Measurements from ENCODE around the gene MALAT1.
"Not testable (repeated sequence)": the region's sequence is repeated elsewhere in the genome, so short reads cannot be mapped to it uniquely, and the experiment has no call there.

Gene MALAT1

DNA sequence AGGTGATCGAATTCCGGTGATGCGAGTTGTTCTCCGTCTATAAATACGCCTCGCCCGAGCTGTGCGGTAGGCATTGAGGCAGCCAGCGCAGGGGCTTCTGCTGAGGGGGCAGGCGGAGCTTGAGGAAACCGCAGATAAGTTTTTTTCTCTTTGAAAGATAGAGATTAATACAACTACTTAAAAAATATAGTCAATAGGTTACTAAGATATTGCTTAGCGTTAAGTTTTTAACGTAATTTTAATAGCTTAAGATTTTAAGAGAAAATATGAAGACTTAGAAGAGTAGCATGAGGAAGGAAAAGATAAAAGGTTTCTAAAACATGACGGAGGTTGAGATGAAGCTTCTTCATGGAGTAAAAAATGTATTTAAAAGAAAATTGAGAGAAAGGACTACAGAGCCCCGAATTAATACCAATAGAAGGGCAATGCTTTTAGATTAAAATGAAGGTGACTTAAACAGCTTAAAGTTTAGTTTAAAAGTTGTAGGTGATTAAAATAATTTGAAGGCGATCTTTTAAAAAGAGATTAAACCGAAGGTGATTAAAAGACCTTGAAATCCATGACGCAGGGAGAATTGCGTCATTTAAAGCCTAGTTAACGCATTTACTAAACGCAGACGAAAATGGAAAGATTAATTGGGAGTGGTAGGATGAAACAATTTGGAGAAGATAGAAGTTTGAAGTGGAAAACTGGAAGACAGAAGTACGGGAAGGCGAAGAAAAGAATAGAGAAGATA is at the start of gene MALAT1:
Gene MALAT1 (plus strand): TSS at position 69 of the 736 bp plus-strand sequence.
- no peak for DNase-seq (ENCODE audit: low spot score)

DNA sequence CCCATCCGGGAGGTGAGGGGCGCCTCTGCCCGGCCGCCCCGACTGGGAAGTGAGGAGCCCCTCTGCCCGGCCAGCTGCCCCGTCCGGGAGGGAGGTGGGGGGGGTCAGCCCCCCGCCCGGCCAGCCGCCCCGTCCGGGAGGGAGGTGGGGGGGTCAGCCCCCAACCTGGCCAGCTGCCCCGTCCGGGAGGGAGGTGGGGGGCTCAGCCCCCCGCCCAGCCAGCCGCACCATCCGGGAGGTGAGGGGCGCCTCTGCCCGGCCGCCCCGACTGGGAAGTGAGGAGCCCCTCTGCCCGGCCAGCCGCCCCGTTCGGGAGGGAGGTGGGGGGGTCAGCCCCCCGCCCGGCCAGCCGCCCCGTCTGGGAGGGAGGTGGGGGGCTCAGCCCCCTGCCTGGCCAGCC is 47.5 kb upstream of the MALAT1 start:
- not testable (repeated sequence) for DNase-seq (ENCODE audit: low spot score)

DNA sequence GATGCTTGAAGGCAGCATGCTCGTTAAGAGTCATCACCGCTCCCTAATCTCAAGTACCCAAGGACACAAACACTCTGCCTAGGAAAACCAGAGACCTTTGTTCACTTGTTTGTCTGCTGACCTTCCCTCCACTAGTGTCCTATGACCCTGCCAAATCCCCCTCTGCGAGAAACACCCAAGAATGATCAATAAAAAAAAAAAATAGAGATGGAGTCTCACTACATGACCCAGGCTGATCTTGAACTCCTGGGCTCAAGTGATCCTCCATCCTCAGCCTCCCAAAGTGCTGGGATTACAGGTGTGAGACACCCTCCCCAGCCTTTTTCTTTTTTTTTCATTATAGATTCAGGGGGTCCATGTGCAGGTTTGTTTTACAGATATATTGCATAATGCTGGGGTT is 46.6 kb upstream of the MALAT1 start:
- DNase-seq (ENCODE audit: low spot score): not testable (repeated sequence)

DNA sequence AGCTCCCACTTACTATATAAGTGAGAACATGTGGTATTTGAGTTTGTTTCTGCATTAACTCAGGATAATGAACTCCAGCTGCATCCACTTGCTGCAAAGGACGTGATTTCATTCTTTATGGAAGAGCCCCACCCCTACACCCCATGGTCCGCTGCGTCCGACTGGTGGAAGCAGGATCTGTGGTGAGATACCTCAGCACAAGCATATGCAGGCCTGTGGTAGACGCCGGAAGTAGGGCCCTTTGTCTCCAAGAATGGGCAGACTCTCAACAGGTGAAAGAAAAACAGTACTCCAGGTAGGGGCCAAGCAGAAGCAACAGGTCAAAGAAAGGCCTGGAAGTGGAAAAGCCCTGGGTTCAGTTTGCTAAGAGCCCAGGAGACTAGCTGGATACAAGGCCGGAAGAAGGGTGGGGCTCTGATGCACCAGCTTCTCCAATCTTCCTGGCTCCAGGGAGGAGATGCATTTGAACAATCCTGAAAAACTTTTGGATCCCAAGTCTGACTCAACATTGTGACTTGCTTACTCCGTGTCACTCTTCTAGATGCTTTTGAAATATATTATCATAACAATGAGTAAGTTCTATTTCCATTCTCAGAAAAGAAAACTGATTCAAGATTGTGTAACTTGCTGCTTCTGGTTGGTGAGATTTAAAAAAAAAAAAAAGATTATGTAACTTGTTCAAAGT is 45.9 kb upstream of the MALAT1 start:
- DNase-seq (ENCODE audit: low spot score): no peak

DNA sequence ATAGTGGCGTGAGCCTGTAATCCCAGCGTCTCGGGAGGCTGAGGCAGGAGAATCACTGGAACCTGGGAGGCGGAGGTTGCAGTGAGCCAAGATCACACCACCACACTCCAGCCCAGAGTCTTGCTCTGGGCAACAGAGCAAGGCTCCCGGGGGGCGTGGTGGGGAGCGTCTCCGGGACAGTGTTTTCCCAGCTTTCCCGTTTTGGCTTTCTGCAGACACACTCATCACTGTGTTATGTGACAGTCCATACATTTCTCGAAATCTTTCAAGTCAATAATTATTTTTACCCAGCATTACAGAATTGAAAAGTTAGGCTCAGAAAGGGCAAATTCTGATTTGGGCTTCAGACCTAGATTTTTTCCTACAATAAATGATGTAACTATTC is 44.5 kb upstream of the MALAT1 start:
- no peak for DNase-seq (ENCODE audit: low spot score)

DNA sequence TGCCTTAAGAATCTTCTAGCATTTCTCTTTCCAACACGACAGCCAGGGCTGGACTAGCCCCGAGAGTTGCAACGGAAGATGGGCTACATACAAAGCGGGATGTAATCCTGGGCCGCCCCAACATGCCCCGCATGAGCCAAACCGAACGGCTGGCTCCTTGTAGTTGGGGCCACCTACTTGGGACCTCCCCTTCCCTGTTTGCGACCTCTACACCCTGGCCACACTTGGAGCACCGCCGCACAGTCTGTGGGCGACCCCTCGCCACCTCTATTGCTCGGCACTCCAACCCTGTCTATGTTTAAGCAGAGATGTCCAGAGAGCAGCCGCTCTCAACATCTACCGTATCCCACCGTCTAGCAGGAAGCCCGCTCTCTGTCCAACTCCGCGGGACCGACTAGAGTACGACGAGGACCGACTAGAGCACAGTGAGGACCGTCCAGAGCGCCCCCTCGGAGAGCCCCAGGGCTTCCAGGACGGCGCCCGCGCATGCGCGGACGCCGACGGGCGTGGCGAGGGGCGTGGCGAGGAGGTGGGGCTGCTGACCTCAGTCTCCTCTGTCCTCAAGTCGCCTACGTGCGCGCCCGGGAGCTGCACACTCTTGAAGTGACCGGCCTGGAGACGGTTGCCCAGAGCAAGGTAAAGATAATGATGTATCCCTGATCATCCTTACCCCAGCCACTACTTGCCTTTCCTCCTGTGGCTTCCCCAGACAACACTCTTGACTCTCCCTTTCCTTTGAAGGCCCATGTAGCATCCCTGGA is 44.0 kb upstream of the MALAT1 start:
- DNase-seq (ENCODE audit: low spot score): peak; percentile 76

DNA sequence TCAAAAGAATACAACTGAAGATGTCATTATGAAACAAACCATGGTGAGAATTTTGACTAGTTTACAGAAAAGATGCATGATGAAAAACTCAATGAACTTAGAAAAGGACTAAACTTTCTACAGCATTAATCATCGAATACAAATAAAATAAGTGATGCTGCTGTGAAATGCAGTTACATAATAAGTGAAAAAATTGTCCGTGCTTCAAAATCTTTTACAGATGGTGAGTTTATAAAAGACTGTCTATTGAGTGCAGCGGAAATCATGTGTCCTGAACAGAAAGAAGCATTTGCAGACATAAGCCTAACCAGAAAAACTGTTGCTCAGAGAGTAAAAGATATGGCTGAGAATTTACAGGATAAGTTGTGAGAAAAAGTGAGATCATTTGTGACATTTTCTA is 42.4 kb upstream of the MALAT1 start:
- DNase-seq (ENCODE audit: low spot score): no peak

DNA sequence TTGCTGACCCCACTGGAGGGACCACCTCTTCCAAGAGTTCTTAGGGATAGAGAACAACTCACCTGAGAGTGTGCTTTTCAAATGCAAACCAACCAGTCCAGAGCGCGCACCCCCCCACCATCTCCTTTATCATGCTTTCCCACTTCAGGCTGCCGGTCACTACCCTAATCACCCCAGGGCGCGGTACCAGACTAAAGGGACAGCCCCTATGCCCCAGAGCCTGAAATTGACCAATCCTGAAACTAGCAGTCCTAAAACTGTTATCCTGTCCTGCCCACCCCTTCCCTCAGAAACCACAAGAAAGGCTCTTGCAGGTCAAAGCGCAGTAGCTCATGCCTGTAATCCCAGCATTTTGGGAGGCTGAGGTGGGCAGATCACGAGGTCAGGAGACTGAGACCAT is 39.3 kb upstream of the MALAT1 start:
- no peak for DNase-seq (ENCODE audit: low spot score)

DNA sequence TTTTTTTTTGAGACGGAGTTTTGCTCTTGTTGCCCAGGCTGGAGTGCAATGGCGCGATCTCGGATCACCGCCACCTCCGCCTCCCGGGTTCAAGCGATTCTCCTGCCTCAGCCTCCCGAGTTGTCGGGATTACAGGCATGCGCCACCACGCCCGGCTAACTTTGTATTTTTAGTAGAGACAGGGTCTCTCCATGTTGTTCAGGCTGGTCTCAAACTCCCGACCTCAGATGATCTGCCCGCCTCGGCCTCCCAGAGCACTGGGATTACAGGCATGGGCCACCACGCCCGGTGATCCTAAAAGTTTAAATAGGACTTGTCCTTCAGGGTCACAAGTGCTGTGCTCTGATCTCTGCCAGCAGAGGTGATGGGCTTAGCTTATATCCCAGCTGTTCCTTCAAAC is 33.4 kb upstream of the MALAT1 start:
- not testable (repeated sequence) for DNase-seq (ENCODE audit: low spot score)

DNA sequence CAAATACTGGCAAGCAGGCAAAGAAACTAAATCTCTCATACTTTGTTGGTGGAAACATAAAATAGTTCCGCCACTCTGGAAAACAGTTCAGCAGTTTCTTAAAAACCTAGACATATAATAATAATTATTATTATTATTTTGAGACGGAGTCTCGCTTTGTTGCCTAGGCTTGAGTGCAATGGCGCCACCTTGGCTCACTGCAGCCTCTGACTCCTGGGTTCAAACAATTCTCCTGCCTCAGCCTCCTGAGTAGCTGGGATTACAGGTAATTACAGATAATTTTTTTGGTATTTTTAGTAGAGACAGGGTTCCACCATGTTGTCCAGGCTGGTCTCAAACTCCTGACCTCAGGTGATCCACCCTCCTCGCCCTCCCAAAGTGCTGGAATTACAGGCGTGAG is 31.5 kb upstream of the MALAT1 start:
- not testable (repeated sequence) for DNase-seq (ENCODE audit: low spot score)

DNA sequence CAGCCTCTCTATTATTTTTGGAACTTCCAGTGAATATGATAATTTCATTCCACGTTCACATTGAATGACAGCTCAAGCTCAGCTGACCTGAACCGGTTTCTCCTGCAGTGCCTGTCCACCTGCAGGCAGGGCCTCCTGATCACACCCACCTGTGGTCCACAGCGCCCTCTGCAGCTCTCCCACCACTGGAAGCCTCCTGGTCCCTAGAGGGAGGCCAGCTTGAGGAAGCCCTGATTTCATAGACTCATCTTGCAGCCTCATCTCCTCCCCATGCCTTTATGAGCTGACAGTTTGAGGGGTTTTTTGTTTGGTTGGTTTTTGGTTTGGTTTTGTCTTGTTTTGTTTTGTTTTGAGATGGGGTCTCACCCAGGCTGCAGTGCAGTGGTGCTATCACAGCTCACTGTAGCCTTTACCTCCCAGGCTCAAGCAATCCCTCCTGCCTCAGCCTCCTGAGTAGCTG is 29.9 kb upstream of the MALAT1 start:
- DNase-seq (ENCODE audit: low spot score): peak; percentile 73

DNA sequence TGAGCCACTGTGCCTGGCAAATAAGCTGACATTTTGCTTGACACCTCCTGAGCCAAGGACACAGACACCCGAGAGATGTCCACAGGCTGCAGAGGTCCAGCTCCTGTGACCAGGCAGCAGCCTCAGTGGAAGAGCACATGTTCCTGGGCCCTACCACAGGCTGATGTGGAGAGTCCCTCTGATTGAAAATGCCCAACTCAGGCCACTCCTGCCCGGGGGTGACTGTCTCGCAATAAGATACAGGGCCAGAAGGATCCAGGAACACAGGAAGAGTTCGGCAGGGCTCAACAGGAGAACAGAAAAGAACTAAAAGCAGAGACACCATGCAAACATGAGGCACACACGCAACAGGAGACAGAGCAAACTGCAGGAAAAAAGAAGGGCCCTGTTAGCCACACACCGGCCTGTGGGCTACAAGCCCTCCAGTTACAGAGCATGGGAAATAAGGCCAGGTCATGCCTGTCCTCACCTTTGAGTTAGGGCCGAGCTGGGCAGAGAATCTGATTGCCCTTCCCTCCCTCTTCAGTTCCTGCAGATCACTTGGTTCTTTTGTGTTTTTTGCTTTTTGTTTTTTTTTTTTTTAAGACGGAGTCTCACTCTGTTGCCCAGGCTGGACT is 28.3 kb upstream of the MALAT1 start:
- no peak for DNase-seq (ENCODE audit: low spot score)

DNA sequence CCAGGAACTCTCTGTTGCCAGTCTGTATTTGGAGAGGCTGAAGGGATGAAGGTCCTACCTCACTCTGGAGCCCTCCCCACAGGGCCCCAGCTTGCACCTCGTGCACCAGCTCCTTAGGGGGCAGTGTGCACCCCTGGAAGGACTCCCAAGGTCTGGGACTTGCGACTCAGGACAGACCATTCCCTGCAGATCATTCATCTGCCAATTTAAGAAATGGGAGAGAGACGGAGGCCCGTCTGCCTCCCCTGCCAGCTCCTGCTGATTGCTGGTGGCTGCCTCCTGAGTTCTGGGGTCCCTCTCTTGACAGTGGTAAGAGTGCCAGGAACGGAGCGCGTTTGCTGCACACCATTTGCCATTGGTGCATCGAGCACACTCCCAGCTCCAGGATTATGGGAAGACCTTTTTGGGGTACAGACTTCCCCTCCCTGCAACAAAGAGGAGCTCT is 27.4 kb upstream of the MALAT1 start:
- DNase-seq (ENCODE audit: low spot score): no peak

DNA sequence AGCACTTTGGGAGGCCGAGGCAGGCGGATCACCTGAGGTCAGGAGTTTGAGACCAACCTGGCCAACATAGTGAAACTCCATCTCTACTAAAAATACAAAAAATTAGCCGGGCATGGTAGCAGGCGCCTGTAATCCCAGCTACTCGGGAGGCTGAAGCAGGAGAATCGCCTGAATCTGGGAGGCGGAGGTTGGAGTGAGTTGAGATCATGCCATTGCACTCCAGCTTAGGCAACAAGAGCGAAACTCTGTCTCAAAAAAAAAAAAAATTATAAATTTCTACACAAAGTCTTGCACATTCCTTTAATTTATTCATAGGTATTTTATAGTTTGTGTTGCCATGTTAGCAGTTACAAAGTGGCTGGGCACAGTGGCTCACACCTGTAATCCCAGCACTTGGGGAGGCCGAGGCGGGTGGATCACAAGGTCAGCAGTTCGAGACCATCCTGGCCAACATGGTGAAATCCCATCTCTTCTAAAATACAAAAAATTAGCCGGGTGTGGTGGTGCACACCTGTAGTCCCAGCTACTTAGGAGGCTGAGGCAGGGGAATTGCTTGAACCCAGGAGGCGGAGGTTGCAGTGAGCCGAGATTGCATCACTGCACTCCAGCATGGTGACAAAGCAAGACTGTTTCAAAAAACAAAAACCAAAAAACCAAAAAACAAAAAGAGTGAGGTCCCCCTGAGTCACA is 26.1 kb upstream of the MALAT1 start:
- DNase-seq (ENCODE audit: low spot score): not testable (repeated sequence)

DNA sequence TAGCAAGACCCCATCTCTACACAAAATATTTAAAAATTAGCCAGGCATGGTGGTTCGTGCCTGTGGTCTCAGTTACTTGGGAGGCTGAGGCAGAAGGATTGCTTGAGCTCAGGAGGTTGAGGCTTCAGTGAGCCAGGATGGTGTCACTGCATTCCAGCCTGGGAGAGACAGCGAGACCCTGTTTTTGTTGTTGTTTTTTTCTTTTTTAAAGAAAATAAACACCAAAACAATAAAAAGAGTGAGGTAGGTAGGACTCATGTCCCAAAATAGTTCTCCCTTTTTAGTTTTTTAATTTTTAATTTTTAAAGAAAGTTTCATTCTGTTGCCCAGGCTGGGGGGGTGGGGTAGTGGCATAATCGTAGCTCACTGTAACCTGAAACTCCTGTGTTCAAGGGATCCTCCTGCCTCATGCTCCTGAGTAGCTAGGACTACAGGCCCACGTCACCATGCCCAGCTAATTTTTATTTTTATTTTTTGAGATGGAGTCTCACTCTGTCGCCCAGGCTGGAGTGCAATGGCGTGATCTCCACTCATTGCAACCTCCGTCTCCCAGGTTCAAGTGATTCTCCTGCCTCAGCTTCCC is 25.5 kb upstream of the MALAT1 start:
- DNase-seq (ENCODE audit: low spot score): no peak

DNA sequence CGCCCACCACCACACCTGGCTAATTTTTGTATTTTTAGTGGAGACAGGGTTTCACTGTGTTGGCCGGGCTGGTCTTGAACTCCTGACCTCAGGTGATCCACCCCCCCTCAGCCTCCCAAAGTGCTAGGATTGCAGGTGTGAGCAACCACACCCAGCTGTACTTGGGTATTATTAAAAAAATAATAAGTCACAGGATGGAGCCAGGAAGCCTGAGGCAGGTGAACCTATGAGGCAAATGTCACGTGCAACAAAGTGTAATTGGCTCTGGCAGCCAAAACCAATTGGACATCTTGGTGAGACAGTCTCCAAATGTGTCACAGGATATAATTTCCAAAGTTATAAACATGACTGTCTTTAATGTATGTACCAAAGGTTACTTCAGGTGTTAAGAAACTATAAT is 24.0 kb upstream of the MALAT1 start:
- DNase-seq (ENCODE audit: low spot score): no peak

DNA sequence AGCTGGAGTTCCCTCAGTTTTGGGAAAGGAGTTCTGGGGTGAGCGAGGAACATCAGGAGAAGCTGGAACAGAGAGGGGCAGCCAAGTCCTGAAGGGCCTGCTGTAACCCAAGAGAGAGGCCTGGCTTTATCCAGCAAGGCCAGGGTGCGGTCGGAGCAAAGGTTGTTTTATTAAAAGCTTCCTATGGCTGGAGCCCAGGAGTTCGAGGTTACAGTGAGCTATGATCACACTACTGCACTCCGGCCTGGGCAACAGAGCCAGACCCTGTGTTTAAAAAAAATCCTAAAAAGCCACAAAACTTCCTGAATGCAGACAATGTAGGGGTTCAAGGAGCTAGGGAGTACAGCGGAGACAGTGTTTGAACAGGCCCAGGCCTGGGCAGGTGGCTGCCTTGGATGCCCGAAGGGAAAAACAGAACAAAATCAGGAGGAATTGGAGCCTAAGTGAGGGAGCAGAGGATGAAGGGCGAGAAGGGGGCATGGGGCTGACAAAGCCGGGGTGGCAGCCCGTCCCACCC is 22.2 kb upstream of the MALAT1 start:
- no peak for DNase-seq (ENCODE audit: low spot score)

DNA sequence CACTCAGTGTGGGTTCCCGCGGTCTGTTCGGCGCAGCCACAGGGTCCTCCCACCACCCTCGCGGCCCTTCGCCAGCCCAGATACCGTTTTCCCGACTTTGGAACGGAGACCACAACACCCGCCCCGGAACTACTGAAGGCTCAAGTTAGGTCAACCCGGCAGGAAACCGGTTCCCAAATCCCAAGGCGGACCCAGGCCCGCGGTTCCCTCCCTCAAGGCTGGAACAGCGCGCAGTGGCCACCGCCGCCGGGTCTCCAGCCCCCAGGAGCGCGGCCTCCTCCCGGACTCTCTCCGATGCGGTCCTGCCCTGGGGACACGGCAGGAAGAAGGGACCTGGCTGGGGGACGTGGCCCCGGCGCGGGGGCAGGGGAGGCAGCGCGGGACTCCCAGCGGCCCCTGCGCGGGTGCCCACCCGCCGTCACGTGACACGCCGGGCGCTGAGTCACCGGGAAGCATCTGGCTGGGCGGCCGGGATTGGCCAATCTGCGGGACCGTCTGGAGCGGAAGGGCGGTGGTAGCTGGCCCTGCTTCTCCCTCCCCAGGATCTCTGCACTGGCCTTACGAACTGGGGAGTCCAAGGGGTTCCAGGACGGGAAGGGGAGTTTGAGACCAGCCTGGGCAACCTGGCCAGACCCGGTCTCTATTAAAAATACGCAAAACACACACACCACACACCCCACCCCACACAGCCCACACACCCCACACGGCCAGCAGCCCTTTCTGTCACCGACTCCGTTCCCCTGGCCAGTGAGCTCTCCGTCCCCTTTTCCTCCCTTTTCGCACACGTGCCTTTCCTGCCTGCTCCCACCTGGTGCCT is 21.5 kb upstream of the MALAT1 start:
- DNase-seq (ENCODE audit: low spot score): peak; percentile 90

DNA sequence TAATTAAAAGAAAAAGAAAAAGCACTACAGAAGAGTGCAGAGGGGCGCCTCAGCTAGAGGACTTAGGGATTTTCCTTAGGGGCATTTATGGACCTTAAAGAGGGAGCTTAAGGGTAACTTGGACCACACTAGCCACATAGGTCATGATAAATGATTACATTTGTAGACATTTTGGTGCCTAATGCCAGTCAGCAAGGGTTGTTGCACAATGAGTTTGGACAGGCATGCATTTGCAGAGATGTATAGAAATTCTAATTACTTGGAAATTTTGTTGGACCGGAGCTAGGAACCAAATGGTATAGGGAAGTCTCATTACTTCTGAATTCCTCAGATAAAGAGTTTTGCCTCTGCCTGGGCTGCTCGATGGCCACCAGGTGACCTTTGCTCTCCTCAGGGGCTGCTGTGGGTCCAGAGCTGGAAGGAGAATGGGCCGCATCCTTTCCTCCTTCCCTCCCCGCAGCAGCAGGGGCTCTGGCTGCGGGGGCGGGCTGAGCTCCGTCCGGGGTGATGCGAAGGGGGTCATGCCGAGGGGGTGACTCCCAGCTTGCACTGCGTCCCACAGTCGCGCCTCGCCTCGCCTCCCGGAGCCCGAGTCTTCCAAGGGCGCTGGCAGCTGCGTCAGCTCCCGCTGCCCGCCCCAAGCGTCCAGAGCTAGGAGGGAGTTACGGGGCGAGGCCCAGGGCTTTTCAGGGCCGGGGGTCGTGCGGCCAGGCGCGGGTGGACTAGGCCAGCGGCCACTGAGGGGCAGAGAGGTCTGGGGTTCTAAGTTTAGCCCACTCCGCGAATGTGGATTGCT is 20.3 kb upstream of the MALAT1 start:
- no peak for DNase-seq (ENCODE audit: low spot score)
